HG03280 (cell line): ENCODE results near the gene GPC5.

Experiments
- ATAC-seq: cut with Tn5 transposase; IDR thresholded peaks from one replicate; pipeline ENCODE4 v1.9.1; 2021; ENCODE audit warnings: mild to moderate bottlenecking, moderate library complexity; ENCODE audit not compliant: unreplicated experiment

GPC5 gene

GRCh38 chr13:91701975-91702374, 303.6 kb downstream of the GPC5 start:
- no peak for ATAC-seq

GRCh38 chr13:91702411-91702810, 304.0 kb downstream of the GPC5 start:
- no peak for ATAC-seq

GRCh38 chr13:91704398-91704797, 306.0 kb downstream of the GPC5 start:
- no peak for ATAC-seq

GRCh38 chr13:91708558-91708957, 310.1 kb downstream of the GPC5 start:
- ATAC-seq, result no peak

- ATAC-seq, result no peak
Observed at GRCh38 chr13:91709180-91709579, 310.8 kb downstream of the GPC5 start.

- ATAC-seq, result no peak
Observed at GRCh38 chr13:91710733-91711132, 312.3 kb downstream of the GPC5 start.

- ATAC-seq, result no peak
Observed at GRCh38 chr13:91714855-91715254, 316.4 kb downstream of the GPC5 start.

- no peak for ATAC-seq
Observed at GRCh38 chr13:91716436-91717065, 318.1 kb downstream of the GPC5 start.

- no peak for ATAC-seq
Observed at GRCh38 chr13:91719033-91719432, 320.6 kb downstream of the GPC5 start.

GRCh38 chr13:91721413-91721812, 323.0 kb downstream of the GPC5 start:
- no peak for ATAC-seq

- ATAC-seq, result no peak
Observed at GRCh38 chr13:91722267-91722884, 324.0 kb downstream of the GPC5 start.

GRCh38 chr13:91724591-91724990, 326.2 kb downstream of the GPC5 start:
- no peak for ATAC-seq

- no peak for ATAC-seq
Observed at GRCh38 chr13:91725646-91726045, 327.2 kb downstream of the GPC5 start.

- no peak for ATAC-seq
Observed at GRCh38 chr13:91726671-91727070, 328.2 kb downstream of the GPC5 start.

- no peak for ATAC-seq
Observed at GRCh38 chr13:91729859-91730258, 331.4 kb downstream of the GPC5 start.

- no peak for ATAC-seq
Observed at GRCh38 chr13:91739751-91740150, 341.3 kb downstream of the GPC5 start.

GRCh38 chr13:91740756-91741155, 342.3 kb downstream of the GPC5 start:
- no peak for ATAC-seq

GRCh38 chr13:91741925-91742324, 343.5 kb downstream of the GPC5 start:
- no peak for ATAC-seq

- ATAC-seq, result no peak
Observed at GRCh38 chr13:91744284-91744683, 345.9 kb downstream of the GPC5 start.

- ATAC-seq, result no peak
Observed at GRCh38 chr13:91745967-91746366, 347.5 kb downstream of the GPC5 start.

- no peak for ATAC-seq
Observed at GRCh38 chr13:91747186-91747585, 348.8 kb downstream of the GPC5 start.

GRCh38 chr13:91748416-91749089, 350.1 kb downstream of the GPC5 start:
- no peak for ATAC-seq
